Stimulated activated naive CD8-positive, alpha-beta T cell treated with anti-CD3 and anti-CD28 coated beads, Interleukin-15, Interleukin-2, amounts not matched to agents 100 U/mL and 50 U/mL, for 24 hours (primary cell): ENCODE measurements around the gene TACR2.

Experiments
- ATAC-seq: fragments of 150-1000 bp; cut with Tn5 transposase; one replicate; pipeline ENCODE4 v1.10.0; 2021
- DNase-seq: peaks from one replicate; pipeline ENCODE4 v3.0.0; 2021

TACR2 gene

DNA sequence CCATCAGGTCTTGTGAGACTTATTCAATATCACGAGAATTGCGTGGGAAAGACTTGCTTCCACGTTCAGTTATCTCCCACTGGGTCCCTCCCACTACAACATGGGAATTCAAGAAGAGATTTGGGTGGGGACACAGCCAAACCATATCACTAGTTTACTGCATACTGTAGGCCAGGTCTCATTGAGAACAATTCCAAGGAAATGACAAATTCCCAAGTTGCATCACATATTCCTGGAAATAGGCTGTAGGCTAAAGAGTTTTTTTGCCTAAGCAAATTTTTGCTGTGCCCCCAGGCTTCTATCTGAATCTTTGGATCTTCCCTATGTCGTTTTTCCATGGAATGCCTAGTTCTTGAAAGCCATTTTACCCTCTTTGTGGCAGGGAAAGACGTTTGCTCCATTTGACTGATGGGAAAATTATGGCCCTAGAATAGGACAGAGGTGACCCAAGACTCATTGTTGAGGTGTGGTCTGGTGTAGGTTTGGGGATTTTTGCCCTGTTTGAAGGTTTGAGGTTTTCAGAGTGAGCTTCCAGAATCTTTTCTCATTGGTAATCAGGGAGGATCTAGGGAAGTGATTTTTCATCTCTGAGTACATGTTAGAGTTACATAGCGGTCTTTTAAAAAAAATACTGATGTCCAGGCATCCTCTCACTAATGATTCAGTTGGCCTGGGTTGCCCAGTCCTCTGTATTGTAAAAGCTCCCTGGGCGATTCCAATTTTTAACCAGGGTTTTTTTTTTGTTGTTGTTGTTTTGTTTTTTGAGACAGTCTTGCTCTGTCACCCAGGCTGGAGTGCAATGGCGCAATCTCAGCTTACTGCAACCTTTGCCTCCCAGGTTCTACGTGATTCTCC is 44.4 kb downstream of the TACR2 start:
- ATAC-seq (no peak), DNase-seq (no peak)

DNA sequence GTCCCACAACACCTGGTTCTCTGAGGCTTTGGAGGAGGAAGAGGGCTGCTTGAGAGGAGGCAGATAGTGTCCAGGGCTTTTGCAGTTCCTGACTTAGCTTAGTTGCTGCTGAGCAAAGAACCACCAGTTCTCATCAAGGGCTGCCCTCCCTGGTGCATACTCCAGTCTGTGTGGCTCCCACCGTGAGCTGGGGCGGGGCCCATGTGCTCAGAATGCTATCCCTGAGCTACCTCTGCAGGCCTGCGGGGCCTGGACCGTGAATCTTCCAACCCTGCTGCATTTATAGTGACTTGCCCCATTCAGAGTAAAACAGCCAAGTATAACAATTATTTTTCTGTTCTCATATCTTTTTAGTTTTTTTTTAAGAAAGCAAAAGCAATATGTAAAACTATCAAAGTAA is 49.2 kb downstream of the TACR2 start:
- DNase-seq (no peak), ATAC-seq (no peak)

DNA sequence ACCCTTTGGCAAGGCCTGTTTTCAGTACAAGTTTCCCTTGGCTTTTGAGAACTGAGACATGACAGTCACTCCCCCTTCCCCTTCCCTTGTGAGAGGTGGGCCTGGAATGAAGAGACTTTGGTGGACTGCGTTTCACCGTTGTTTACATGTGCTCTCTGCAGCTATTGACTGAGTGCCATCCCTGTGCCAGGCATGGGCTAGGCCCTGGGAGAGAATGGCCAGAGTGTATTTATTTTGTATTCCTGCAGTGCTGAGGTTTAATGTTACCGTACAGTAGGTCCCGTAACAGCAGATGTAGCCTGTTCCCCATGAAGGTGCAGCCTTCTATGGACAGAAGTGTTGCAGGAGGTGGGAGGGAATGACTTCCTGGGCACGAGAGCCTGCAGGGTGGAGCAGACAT is 50.0 kb downstream of the TACR2 start:
- DNase-seq (no peak), ATAC-seq (no peak)

DNA sequence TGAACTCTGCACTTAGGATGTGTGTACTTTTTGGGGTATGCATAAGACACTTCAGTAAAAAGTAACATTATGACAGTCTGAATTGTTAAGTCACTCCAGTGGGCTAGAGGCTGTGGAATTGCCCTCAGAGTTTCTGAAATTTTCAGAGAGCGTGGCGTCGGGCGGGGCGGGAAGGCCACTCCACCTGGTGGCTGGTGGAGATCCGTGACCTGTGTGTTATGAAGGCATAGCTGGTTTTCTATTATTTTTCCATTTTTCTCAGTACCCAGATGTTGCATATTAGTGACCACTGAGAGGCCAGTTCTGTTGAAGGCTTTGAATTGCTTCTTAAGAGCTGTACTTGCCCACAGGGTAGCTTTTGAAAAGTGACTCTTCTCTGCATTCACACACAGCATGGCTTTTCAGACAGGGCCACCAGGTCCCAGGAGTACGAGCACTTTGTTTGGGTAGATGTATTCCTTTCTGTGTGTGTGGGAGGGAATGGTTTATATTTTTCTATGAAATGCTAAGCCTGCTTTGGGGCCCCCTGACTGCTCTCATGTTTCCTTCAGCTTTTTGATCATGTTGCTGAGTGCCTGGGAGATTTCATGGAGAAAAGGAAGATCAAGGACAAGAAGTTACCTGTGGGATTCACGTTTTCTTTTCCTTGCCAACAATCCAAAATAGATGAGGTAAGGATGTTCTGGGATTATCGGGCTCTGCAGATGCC is 52.3 kb downstream of the TACR2 start:
- ATAC-seq (no peak), DNase-seq (no peak)

DNA sequence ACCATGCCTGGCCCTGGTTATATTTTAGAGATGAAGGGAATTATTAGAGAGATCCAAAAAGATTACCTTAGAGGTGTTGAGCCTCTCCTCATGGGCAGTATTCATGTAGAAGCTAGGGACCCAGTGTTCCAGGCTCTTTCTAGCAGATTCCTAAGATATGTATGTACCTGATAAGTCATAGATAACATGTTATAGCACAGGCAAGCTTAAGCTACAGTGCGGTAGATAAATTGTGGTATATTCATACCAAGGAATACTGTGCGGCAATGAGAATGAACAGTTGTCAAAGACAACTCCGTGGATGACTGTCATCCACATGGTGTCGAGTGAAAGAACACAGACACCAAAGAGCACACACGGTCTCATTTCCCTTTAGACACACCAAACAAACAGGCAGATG is 53.1 kb downstream of the TACR2 start:
- ATAC-seq, result no peak
- DNase-seq, result no peak

DNA sequence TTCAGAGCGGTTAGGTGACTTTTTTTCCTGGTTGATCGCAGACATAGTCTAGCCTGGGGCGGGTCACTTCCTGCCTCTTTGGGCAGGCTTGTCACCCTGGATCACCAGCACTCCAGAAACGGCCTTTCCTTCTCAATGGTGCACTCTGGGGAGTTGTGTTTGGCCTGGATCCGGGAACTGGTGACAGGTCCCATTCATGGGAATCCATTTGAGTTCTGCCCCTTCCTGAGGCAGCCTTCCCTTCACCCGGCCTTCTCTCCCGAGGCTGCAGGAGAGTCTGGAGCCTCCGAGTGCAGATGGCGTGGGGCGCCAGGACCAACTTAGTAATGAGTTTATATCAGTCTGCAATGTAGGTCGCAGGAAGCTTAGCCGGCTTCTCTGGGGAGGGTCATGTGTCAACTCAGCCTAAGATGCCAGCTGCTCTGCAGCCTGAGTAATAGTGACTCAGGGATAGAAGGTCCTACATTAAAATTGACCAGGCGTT is 54.2 kb downstream of the TACR2 start:
- DNase-seq (no peak), ATAC-seq (no peak)

DNA sequence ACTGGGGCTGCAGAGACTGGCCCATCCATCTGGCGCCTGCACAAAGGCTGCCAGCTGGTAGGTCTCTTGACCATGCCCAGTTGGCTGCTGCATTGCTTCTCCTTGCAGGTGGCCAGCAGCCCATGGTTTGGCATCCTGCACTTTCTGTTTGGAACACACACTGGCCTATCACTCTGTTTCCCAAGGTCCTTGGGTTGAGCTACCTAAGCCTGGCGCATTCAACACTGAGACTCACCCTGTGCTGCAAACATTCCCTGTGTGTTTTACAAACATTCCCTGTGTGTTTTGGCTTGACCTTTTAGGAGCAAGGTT is 55.5 kb downstream of the TACR2 start:
- ATAC-seq (no peak), DNase-seq (no peak)

DNA sequence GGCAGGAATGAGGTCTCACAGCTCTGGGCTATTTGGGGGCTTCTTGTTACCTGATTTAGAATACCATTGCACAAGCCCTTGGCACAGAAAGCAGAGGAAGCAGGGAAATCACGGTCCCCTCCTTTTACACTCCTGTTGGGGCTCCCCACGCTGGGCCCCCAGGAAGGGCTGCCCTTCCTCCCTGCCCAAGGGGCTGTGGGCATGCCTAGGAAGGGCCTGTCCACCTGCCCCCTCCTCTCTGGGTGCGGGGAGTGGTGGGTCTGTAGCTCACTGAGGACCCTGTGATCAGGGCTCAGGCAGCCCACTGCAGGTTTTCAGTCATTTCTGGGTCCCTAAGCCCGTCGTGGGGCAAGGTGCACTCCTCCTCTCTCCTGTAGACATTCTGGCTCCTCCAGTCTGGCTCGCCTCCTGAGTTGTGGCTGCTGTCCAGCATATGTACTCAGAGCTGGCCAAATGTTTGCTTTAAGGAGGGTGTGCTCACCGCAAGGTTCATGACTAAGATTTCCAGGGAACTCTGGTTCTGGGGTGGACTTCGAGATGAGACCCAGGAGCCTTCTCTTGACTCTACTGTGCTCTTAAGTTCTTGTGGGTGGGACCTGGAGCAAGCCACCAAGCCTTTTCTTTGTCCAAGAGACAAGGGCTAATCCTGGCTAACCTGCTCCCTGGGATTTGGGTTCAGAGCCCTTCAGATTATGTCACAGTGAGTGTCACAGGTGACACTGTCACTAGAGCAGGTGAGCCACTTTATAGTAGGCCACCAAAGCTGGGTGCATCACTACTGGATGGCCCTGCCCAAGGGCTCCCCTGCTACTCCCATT is 56.0 kb downstream of the TACR2 start:
- ATAC-seq, result no peak
- DNase-seq, result no peak

DNA sequence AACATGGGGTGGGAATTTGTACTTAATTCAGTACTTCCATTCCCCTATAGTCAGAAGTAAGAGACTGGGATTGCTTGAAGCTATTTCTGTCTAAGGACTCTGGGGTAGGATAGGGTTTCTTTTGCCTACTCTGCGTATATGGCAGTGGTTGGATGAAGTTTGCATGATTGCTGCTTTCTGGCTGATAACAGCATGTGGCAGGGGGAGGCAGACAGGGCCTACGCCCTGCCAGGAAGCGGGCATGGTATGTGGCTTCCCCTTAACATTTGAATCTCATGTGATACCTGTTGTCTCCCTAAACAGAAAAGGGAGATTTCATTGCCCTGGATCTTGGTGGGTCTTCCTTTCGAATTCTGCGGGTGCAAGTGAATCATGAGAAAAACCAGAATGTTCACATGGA is 57.1 kb downstream of the TACR2 start:
- DNase-seq (no peak), ATAC-seq (peak; percentile 35)

DNA sequence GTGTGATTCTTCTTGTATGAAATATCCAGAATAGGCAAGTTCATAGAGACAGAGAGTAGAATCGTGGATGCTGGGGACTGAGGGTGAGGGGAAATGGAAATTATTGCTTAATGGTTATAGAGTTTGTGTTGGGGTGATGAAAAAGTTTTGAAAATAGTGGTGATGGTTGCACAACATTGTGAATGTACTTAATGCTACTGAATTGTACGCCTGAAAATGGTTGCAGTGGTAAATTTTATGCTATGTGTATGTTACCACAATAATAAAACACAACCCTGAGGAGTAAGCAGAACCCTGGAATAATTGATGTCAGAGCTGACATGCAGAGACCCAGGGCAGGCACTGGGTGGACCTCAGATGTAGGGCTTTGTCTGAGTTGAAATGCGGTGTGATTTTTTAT is 57.6 kb downstream of the TACR2 start:
- ATAC-seq (peak; percentile 47), DNase-seq (no peak)

DNA sequence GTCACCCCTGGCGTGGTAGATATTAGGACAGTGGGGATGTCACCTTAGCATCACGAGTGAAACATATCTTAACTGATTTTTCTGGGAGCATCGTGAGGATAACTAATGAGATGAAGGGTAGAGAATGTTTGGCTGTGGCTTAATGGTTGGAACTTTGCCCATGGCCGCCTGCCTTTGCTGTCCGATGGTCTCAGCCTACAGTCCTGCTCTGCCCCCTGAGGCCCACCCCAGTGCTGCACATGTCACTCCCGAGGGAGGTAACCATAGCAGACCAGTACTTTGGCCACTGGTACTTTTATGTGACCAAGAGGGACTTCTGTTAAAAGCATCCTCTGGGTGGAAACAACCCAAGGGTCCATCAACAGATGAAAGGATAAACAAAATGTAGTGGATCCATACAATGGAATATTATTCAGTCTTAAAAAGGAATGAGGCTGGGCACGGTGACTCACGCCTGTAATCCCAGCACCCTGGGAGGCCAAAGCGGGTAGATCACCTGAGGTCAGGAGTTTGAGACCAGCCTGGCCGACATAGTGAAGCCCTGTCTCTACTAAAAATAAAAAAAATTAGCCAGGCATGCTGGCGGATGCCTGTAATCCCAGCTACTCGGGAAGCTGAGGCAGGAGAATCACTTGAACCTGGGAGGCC is 58.4 kb downstream of the TACR2 start:
- ATAC-seq, result no peak

DNA sequence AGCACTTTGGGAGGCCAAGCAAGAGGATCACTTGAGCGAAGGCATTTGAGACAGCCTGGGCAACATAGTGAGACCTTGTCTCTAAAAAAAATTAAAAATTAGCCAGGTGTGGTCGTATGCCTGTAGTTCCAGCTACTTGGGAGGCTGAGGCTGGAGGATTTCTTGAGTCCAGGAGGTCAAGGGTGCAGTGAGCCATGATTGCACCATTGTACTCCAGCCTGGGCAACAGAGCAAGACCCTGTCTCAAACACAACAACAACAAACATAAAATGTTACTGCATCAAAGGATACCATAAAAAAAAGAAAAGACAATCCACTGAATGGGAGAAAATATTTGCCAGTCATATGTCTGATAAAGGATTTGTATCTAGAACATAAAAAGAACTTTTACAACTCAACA is 60.5 kb downstream of the TACR2 start:
- no peak for ATAC-seq
- DNase-seq, result no peak

More for the DNA sequence above, 58.4 kb downstream of the TACR2 start:
- no peak for DNase-seq

DNA sequence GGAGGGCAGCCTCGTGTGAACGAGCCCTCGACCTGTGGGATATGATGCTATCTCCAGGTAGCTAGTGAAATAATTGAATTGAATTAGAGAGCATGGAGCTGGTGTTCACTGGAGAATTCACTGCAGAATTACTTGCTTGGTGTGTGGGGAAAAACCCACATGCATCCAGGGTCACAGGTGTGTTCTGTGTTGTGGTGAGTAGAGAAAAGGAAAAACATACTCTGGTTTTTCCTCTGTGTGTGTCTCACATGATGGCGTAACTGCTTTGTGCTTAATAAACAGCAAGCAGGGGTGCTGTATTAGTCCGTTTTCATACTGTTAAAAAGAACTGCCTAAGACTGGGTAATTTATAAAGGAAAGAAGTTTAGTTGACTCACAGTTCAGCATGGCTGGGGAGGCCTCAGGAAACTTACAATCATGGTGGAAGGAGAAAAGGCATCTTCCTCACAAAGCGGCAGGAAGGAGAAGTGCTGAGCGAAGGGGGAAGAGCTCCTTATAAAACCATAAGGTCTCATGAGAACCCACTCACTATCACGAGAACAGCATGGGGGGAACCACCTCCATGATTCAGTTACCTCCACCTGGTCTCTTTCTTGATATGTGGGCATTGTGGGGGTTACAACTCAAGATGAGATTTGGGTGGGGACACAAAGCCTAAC is 62.6 kb downstream of the TACR2 start:
- no peak for DNase-seq
- ATAC-seq, result peak; percentile 46
